Measurements from ENCODE around the gene AFF3.

AFF3 gene

DNA sequence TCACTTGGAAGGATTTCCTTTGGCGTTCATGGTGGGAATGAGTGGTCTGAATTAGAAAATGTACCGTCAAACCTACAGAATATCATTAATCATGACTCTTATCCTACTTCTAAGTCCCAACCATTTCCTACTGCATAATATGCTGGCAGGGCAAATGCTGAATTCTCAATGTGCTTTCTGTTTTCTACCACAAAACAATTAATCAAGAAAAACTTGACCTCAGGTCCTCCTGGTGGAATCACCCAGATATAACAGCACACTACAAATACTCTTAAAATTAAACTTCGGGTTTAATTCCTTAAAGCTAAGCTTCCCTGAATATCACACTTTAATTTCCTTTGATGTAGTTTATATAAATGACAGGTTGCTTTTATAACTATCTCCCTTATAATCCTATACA, 301.6 kb downstream of the AFF3 start:
- Histone ChIP-seq H3K79me2 (ENCODE audit: low read length) (no peaks in the 10 kb centered on the region), H3K4me3 (ENCODE audit: low read length) (no peak overlapping the region), H2AFZ (ENCODE audit: low read length) (no peak overlapping the region), H3K27ac (ENCODE audit: low read length) (no peak overlapping the region), H3K27me3 (replicated peaks; ENCODE audit: insufficient read depth, low read length) (no peaks in the 10 kb centered on the region), H3F3A (ENCODE audit: insufficient read depth, low read length) (no peaks in the 10 kb centered on the region), H3K36me3 (replicated peaks; ENCODE audit: insufficient read depth, low read length) (no peaks in the 10 kb centered on the region), H4K20me1 (ENCODE audit: insufficient read depth, low read length) (no peaks in the 10 kb centered on the region), H3K4me2 (ENCODE audit: low read depth, low read length) (no peak overlapping the region), H3K9me3 (replicated peaks; ENCODE audit: insufficient read depth, low read length) (no peaks in the 10 kb centered on the region), H3K9me2 (replicated peaks; ENCODE audit: insufficient read depth, low read length) (no peaks in the 10 kb centered on the region), H3K9ac (ENCODE audit: low read length) (no peak overlapping the region), H3K4me1 (ENCODE audit: low read length) (no peaks in the 10 kb centered on the region)
- DNase-seq: no peak
- no peak for TF ChIP-seq EZH2 (optimal IDR thresholded peaks at IDR 0.05; ENCODE audit: low read depth, low read length)
- TF ChIP-seq, protein P1, sequence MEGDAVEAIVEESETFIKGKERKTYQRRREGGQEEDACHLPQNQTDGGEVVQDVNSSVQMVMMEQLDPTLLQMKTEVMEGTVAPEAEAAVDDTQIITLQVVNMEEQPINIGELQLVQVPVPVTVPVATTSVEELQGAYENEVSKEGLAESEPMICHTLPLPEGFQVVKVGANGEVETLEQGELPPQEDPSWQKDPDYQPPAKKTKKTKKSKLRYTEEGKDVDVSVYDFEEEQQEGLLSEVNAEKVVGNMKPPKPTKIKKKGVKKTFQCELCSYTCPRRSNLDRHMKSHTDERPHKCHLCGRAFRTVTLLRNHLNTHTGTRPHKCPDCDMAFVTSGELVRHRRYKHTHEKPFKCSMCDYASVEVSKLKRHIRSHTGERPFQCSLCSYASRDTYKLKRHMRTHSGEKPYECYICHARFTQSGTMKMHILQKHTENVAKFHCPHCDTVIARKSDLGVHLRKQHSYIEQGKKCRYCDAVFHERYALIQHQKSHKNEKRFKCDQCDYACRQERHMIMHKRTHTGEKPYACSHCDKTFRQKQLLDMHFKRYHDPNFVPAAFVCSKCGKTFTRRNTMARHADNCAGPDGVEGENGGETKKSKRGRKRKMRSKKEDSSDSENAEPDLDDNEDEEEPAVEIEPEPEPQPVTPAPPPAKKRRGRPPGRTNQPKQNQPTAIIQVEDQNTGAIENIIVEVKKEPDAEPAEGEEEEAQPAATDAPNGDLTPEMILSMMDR (IDR thresholded peaks at IDR 0.05; ENCODE audit: low read length): no peak

DNA sequence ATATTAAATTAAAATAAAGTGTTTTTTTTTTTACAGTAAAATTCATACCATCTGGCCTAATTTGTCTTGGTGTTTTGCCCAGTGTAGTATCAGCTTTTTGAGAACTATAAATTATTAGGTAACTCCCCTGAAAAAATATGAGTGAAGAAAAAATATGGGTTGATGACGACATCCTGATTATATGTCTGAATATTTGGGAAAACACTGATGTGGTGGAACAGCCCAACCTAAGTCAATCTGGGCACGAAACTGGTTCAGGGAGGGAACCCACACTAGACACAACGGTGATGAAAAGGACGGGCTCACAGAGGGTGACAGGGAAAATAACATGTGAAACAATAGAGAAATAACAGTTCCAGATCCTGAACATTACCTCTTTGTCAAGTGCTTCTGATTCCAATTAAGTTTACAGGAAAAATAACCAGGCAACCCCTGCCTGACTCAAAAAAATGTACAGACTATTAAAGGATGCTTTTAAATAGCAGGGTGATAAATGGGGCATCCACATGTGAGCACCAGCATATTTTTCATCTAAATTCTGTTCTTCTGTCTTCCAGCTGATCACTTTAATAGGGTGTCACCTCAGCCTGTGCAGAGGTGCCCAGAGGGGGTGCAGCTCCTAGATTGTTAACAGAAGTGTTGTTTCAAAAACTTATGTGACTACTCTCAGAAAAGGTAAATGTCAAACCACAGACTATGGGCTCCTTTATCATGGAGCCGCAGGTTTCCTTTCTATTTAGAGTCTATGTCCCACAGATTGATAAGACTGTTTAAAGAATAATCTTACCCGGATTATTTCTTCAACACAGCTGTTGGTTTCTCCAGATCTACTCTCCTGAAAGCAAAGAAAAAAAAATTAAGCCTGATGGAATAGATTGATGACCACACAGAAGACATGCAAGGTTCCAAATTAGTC, 305.4 kb downstream of the AFF3 start:
- H3K9me3 ChIP-seq (replicated peaks; ENCODE audit: insufficient read depth, low read length): no peaks in the 10 kb centered on the region
- TF ChIP-seq, protein P1 (IDR thresholded peaks at IDR 0.05; ENCODE audit: low read length): no peak
- TF ChIP-seq EZH2phosphoT487 (IDR thresholded peaks at IDR 0.05; ENCODE audit: low read length) (no peak), EZH2 (optimal IDR thresholded peaks at IDR 0.05; ENCODE audit: low read depth, low read length) (no peak)
- H3K27ac ChIP-seq (ENCODE audit: low read length): no peak overlapping the region
- H2AFZ ChIP-seq (ENCODE audit: low read length): no peak overlapping the region
- no peaks in the 10 kb centered on the region for H3F3A ChIP-seq (ENCODE audit: insufficient read depth, low read length)
- H3K4me2 ChIP-seq (ENCODE audit: low read depth, low read length): no peak overlapping the region
- no peak overlapping the region for H3K9ac ChIP-seq (ENCODE audit: low read length)
- H3K27me3 ChIP-seq (replicated peaks; ENCODE audit: insufficient read depth, low read length): no peaks in the 10 kb centered on the region
- no peaks in the 10 kb centered on the region for H3K79me2 ChIP-seq (ENCODE audit: low read length)
- DNase-seq: no peak
- no peaks in the 10 kb centered on the region for H3K4me1 ChIP-seq (ENCODE audit: low read length)
- H3K4me3 ChIP-seq (ENCODE audit: low read length): no peak overlapping the region
- H3K9me2 ChIP-seq (replicated peaks; ENCODE audit: insufficient read depth, low read length): no peaks in the 10 kb centered on the region
- H3K36me3 ChIP-seq (replicated peaks; ENCODE audit: insufficient read depth, low read length): no peaks in the 10 kb centered on the region
- H4K20me1 ChIP-seq (ENCODE audit: insufficient read depth, low read length): no peaks in the 10 kb centered on the region

DNA sequence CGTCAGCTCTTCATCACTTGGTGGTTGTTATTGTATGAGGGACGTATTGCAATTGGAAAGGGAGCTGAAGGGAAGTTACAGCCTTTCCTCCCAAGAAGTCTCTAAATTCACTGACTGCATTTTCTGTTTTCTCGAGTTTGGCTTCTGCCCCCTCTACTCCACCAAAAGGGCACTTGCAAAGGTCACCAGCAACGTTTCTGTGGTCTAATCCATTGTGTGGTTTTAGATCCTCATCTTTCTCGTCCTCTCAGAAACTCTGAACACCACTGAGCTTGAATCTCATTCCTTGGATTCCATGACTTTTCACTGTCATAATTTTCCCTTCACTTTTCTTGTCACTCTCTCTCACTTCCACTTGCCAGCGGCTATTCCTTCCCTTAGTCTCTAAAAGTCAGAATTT, 308.0 kb downstream of the AFF3 start:
- H3K27ac ChIP-seq (ENCODE audit: low read length): no peak overlapping the region
- H4K20me1 ChIP-seq (ENCODE audit: insufficient read depth, low read length): no peaks in the 10 kb centered on the region
- no peaks in the 10 kb centered on the region for H3K79me2 ChIP-seq (ENCODE audit: low read length)
- no peak overlapping the region for H3K4me2 ChIP-seq (ENCODE audit: low read depth, low read length)
- no peaks in the 10 kb centered on the region for H3K9me2 ChIP-seq (replicated peaks; ENCODE audit: insufficient read depth, low read length)
- H2AFZ ChIP-seq (ENCODE audit: low read length): no peak overlapping the region
- H3K9ac ChIP-seq (ENCODE audit: low read length): no peak overlapping the region
- no peaks in the 10 kb centered on the region for H3K4me1 ChIP-seq (ENCODE audit: low read length)
- no peaks in the 10 kb centered on the region for H3F3A ChIP-seq (ENCODE audit: insufficient read depth, low read length)
- no peaks in the 10 kb centered on the region for H3K9me3 ChIP-seq (replicated peaks; ENCODE audit: insufficient read depth, low read length)
- TF ChIP-seq EZH2phosphoT487 (IDR thresholded peaks at IDR 0.05; ENCODE audit: low read length) (no peak), EZH2 (optimal IDR thresholded peaks at IDR 0.05; ENCODE audit: low read depth, low read length) (no peak)
- TF ChIP-seq, protein P1 (IDR thresholded peaks at IDR 0.05; ENCODE audit: low read length): no peak
- H3K36me3 ChIP-seq (replicated peaks; ENCODE audit: insufficient read depth, low read length): no peaks in the 10 kb centered on the region
- H3K27me3 ChIP-seq (replicated peaks; ENCODE audit: insufficient read depth, low read length): no peaks in the 10 kb centered on the region
- no peak overlapping the region for H3K4me3 ChIP-seq (ENCODE audit: low read length)
- DNase-seq: no peak
